Adipocyte (in vitro differentiated cells): Measurements from ENCODE around the gene PTGR3.
"Not testable (repeated sequence)": the region's sequence is repeated elsewhere in the genome, so short reads cannot be mapped to it uniquely, and the experiment has no call there.

ENCODE experiments used
- DNase-seq: peaks from one replicate; pipeline ENCODE4 v3.0.0-alpha.2; 2015; ENCODE audit warnings: low read depth
- H3K27me3 ChIP-seq: replicated peaks from 2 replicates; pipeline ENCODE4 v1.7.0; 2013; ENCODE audit warnings: mild to moderate bottlenecking, low read length, moderate library complexity; ENCODE audit not compliant: control insufficient read depth, insufficient read depth
- H3K36me3 ChIP-seq: 2 replicates; pipeline ENCODE4 v1.7.0; 2013; ENCODE audit warnings: low read length, mild to moderate bottlenecking, moderate library complexity; ENCODE audit not compliant: control insufficient read depth, insufficient read depth, severe bottlenecking
- H3K4me1 ChIP-seq: 2 replicates; pipeline ENCODE4 v1.7.0; 2013; ENCODE audit warnings: mild to moderate bottlenecking, low read length, moderate library complexity; ENCODE audit not compliant: control insufficient read depth, insufficient read depth
- H3K4me3 ChIP-seq: 2 replicates; pipeline ENCODE4 v1.7.0; 2013; ENCODE audit warnings: mild to moderate bottlenecking, low read length, moderate library complexity
- H3K9ac ChIP-seq: 2 replicates; pipeline ENCODE4 v1.7.0; 2013; ENCODE audit warnings: mild to moderate bottlenecking, low read length, moderate library complexity
- H3K9me3 ChIP-seq: 2 replicates; pipeline ENCODE4 v1.7.0; 2013; ENCODE audit warnings: mild to moderate bottlenecking, low read length, moderate library complexity; ENCODE audit not compliant: control insufficient read depth

PTGR3 gene

GRCh38 chr18:75192899-75193298 is 16.0 kb downstream of the PTGR3 start:
- no peaks in the 10 kb centered on the region for H3K9me3 ChIP-seq
- H3K36me3 ChIP-seq, result no peaks in the 10 kb centered on the region
- no peak overlapping the region for H3K9ac ChIP-seq
- no peak overlapping the region for H3K4me3 ChIP-seq
- no peaks in the 10 kb centered on the region for H3K27me3 ChIP-seq
- peaks cover 3% of the 10 kb centered on the region for H3K4me1 ChIP-seq
- DNase-seq, result no peak

- Histone ChIP-seq H3K4me1 (no peaks in the 10 kb centered on the region), H3K9ac (no peak overlapping the region), H3K4me3 (no peak overlapping the region), H3K27me3 (no peaks in the 10 kb centered on the region), H3K36me3 (no peaks in the 10 kb centered on the region), H3K9me3 (no peaks in the 10 kb centered on the region)
- DNase-seq, result no peak
Measured at GRCh38 chr18:75189696-75190095, 19.2 kb downstream of the PTGR3 start.

GRCh38 chr18:75187702-75188101 is 21.2 kb downstream of the PTGR3 start:
- H3K9me3 ChIP-seq, H3K4me3 ChIP-seq, H3K27me3 ChIP-seq, H3K4me1 ChIP-seq, H3K9ac ChIP-seq, H3K36me3 ChIP-seq, DNase-seq: not testable (repeated sequence)

- H3K4me1 ChIP-seq, result no peaks in the 10 kb centered on the region
- DNase-seq, result no peak
- no peaks in the 10 kb centered on the region for H3K27me3 ChIP-seq
- no peaks in the 10 kb centered on the region for H3K36me3 ChIP-seq
- H3K9ac ChIP-seq, result no peak overlapping the region
- no peak overlapping the region for H3K4me3 ChIP-seq
- H3K9me3 ChIP-seq, result peaks cover 12% of the 10 kb centered on the region
Measured at GRCh38 chr18:75185460-75185859, 23.5 kb downstream of the PTGR3 start.

- no peak overlapping the region for H3K9ac ChIP-seq
- H3K4me3 ChIP-seq, result no peak overlapping the region
- H3K27me3 ChIP-seq, result no peaks in the 10 kb centered on the region
- H3K9me3 ChIP-seq, result peaks cover 12% of the 10 kb centered on the region
- H3K4me1 ChIP-seq, result no peaks in the 10 kb centered on the region
- no peaks in the 10 kb centered on the region for H3K36me3 ChIP-seq
- no peak for DNase-seq
Measured at GRCh38 chr18:75183973-75184493, 24.9 kb downstream of the PTGR3 start.

- Histone ChIP-seq H3K27me3 (no peaks in the 10 kb centered on the region), H3K4me1 (no peaks in the 10 kb centered on the region), H3K4me3 (no peak overlapping the region), H3K9ac (no peak overlapping the region), H3K9me3 (peaks cover 12% of the 10 kb centered on the region), H3K36me3 (no peaks in the 10 kb centered on the region)
- no peak for DNase-seq
Measured at GRCh38 chr18:75183524-75183923, 25.4 kb downstream of the PTGR3 start.

GRCh38 chr18:75179819-75180600 is 28.9 kb downstream of the PTGR3 start:
- no peak for DNase-seq
- Histone ChIP-seq H3K9ac (no peak overlapping the region), H3K36me3 (no peaks in the 10 kb centered on the region), H3K27me3 (no peaks in the 10 kb centered on the region), H3K9me3 (peaks cover 12% of the 10 kb centered on the region), H3K4me1 (no peaks in the 10 kb centered on the region), H3K4me3 (no peak overlapping the region)

GRCh38 chr18:75178376-75178775 is 30.6 kb downstream of the PTGR3 start:
- Histone ChIP-seq H3K36me3 (no peaks in the 10 kb centered on the region), H3K9ac (no peak overlapping the region), H3K27me3 (no peaks in the 10 kb centered on the region), H3K9me3 (peaks cover 12% of the 10 kb centered on the region), H3K4me1 (no peaks in the 10 kb centered on the region), H3K4me3 (no peak overlapping the region)
- DNase-seq, result no peak

GRCh38 chr18:75176849-75177248 is 32.1 kb downstream of the PTGR3 start:
- no peak overlapping the region for H3K4me3 ChIP-seq
- H3K9me3 ChIP-seq, result peaks cover 6% of the 10 kb centered on the region
- DNase-seq, result no peak
- no peaks in the 10 kb centered on the region for H3K36me3 ChIP-seq
- H3K27me3 ChIP-seq, result no peaks in the 10 kb centered on the region
- no peaks in the 10 kb centered on the region for H3K4me1 ChIP-seq
- H3K9ac ChIP-seq, result no peak overlapping the region

GRCh38 chr18:75173738-75174137 is 35.2 kb downstream of the PTGR3 start:
- Histone ChIP-seq H3K9me3 (no peaks in the 10 kb centered on the region), H3K4me3 (no peak overlapping the region), H3K9ac (no peak overlapping the region), H3K36me3 (no peaks in the 10 kb centered on the region), H3K4me1 (no peaks in the 10 kb centered on the region), H3K27me3 (no peaks in the 10 kb centered on the region)
- DNase-seq, result no peak

GRCh38 chr18:75173125-75173432 is 35.9 kb downstream of the PTGR3 start:
- no peak overlapping the region for H3K4me3 ChIP-seq
- H3K9me3 ChIP-seq, result no peaks in the 10 kb centered on the region
- no peaks in the 10 kb centered on the region for H3K27me3 ChIP-seq
- no peak overlapping the region for H3K9ac ChIP-seq
- DNase-seq, result no peak
- H3K4me1 ChIP-seq, result no peaks in the 10 kb centered on the region
- H3K36me3 ChIP-seq, result no peaks in the 10 kb centered on the region
